Stimulated activated CD8-positive, alpha-beta memory T cell treated with anti-CD3 and anti-CD28 coated beads, Interleukin-7, amount 100 ng/mL, for 24 hours (primary cell): ENCODE data around the gene CDC42EP5.
"Not testable (repeated sequence)": the region's sequence is repeated elsewhere in the genome, so short reads cannot be mapped to it uniquely, and the experiment has no call there.

ENCODE experiments used
- DNase-seq: peaks from one replicate; pipeline ENCODE4 v3.0.0-alpha.2; 2020; ENCODE audit warnings: low read depth

Gene CDC42EP5

GRCh38 chr19:54473071-54473891, at the start of gene CDC42EP5:
TSS of gene CDC42EP5 (minus strand) at chr19:54473296. CDS start at chr19:54465547, 7,749 bp downstream.
- no peak for DNase-seq

- DNase-seq: no peak
Measured at GRCh38 chr19:54521860-54522513, 48.9 kb upstream of the CDC42EP5 start.

- no peak for DNase-seq
Measured at GRCh38 chr19:54521022-54521859, 48.1 kb upstream of the CDC42EP5 start.

GRCh38 chr19:54518844-54519243, 45.7 kb upstream of the CDC42EP5 start:
- no peak for DNase-seq

- DNase-seq: peak; percentile 30
Measured at GRCh38 chr19:54517483-54517882, 44.4 kb upstream of the CDC42EP5 start.

GRCh38 chr19:54515156-54515555, 42.1 kb upstream of the CDC42EP5 start:
- no peak for DNase-seq

- DNase-seq: not testable (repeated sequence)
Measured at GRCh38 chr19:54509200-54509940, 36.3 kb upstream of the CDC42EP5 start.

GRCh38 chr19:54508487-54508886, 35.4 kb upstream of the CDC42EP5 start:
- not testable (repeated sequence) for DNase-seq

- no peak for DNase-seq
Measured at GRCh38 chr19:54507824-54508223, 34.7 kb upstream of the CDC42EP5 start.

- not testable (repeated sequence) for DNase-seq
Measured at GRCh38 chr19:54507038-54507717, 34.1 kb upstream of the CDC42EP5 start.

GRCh38 chr19:54506079-54506478, 33.0 kb upstream of the CDC42EP5 start:
- no peak for DNase-seq

GRCh38 chr19:54505542-54505941, 32.4 kb upstream of the CDC42EP5 start:
- not testable (repeated sequence) for DNase-seq

- DNase-seq: no peak
Measured at GRCh38 chr19:54502518-54503048, 29.5 kb upstream of the CDC42EP5 start, which contains the start of gene LAIR2. TSS of gene LAIR2 (plus strand) at chr19:54502831. CDS start at chr19:54502919, 88 bp downstream.

- DNase-seq: not testable (repeated sequence)
Measured at GRCh38 chr19:54498451-54498772, 25.3 kb upstream of the CDC42EP5 start.

GRCh38 chr19:54497747-54498450, 24.8 kb upstream of the CDC42EP5 start:
- DNase-seq: not testable (repeated sequence)

- not testable (repeated sequence) for DNase-seq
Measured at GRCh38 chr19:54495284-54495683, 22.2 kb upstream of the CDC42EP5 start.

- DNase-seq: no peak
Measured at GRCh38 chr19:54493967-54494585, 21.0 kb upstream of the CDC42EP5 start.

- not testable (repeated sequence) for DNase-seq
Measured at GRCh38 chr19:54493056-54493455, 20.0 kb upstream of the CDC42EP5 start.

- DNase-seq: no peak
Measured at GRCh38 chr19:54492568-54492967, 19.5 kb upstream of the CDC42EP5 start.

GRCh38 chr19:54489766-54490165, 16.7 kb upstream of the CDC42EP5 start:
- no peak for DNase-seq
